K562 (cell line): ENCODE data around the gene KLHL18. TPM values are rescaled to one million over a fixed set of nuclear protein-coding genes. Genes with fewer than 3 reads are reported as not detected.
A peak's percentile ranks its signal among the peaks of the same experiment; 100 is the strongest.

ENCODE experiments used
- CBFA2T2 ChIP-seq: fragments of 450-650 bp; conservative IDR thresholded peaks from 2 replicates; pipeline ENCODE4 v1.6.1; 2017; ENCODE audit warnings: mild to moderate bottlenecking
- JUN ChIP-seq, 2 experiments: sonication (generic) in 1 of 2; formaldehyde crosslinking in 1 of 2; IDR thresholded peaks; 2 replicates each; pipeline versions ENCODE4 v1.6.1 to v1.8.0; 2012 to 2022; ENCODE audit warnings: borderline replicate concordance in 2 of 2, mild to moderate bottlenecking in 2 of 2, improper control_type of control experiment in 1 of 2, low read depth in 1 of 2, low read length in 1 of 2, missing genetic modification reagents in 1 of 2
- MEIS2 ChIP-seq: fragments of 450-650 bp; IDR thresholded peaks from 2 replicates; pipeline ENCODE4 v1.6.1; 2014; ENCODE audit warnings: mild to moderate bottlenecking; ENCODE audit not compliant: partially characterized antibody
- TARDBP ChIP-seq: fragments of 450-650 bp; IDR thresholded peaks from 2 replicates; pipeline ENCODE4 v1.6.1; 2016
- ZC3H8 ChIP-seq: fragments of 450-650 bp; IDR thresholded peaks from 2 replicates; pipeline ENCODE4 v1.6.1; 2017
- ZNF384 ChIP-seq: IDR thresholded peaks from 2 replicates; pipeline ENCODE4 v1.6.1; 2012; ENCODE audit warnings: low read depth, low read length, improper control_type of control experiment
- ZNF445 ChIP-seq: fragments of 250-450 bp; sonication (Bioruptor Pico); IDR thresholded peaks from 2 replicates; pipeline ENCODE4 v1.4.0; 2020; ENCODE audit warnings: low read depth, mild to moderate bottlenecking, moderate library complexity
- ZNF77 ChIP-seq: fragments of 250-450 bp; sonication (Bioruptor Pico); IDR thresholded peaks from 2 replicates; pipeline ENCODE4 v1.5.0; 2020
- polyA plus RNA-seq, 8 experiments: library from polyadenylated mRNA; depleted of rRNA in 4 of 8; stranded (reverse) in 5 of 8; unstranded in 3 of 8; fragments of >200 nt; fragmentation: Nextera tagmentation in 2 of 8; fragmentation: Illumina TruSeq in 1 of 8; extraction: Ambion mirVana in 2 of 8; extraction: Trizol in 1 of 8; gene quantifications; 2 replicates each; pipeline versions ENCODE4 v1.2.1 to v1.2.3, GENCODE V29; 2011 to 2014; ENCODE audit warnings: inconsistent platforms in 1 of 8, missing spikeins in 1 of 8
- total RNA-seq, 7 experiments: library from RNA; depleted of rRNA in 6 of 7; stranded (reverse); fragments of >200 nt in 6 of 7; fragmentation: Illumina TruSeq in 2 of 7; extraction: Trizol in 2 of 7; gene quantifications; 2 replicates each; pipeline versions ENCODE4 v1.2.1 to v1.2.3, GENCODE V29; 2011 to 2021; ENCODE audit warnings: low replicate concordance in 1 of 7
- TF ChIP-seq, protein P1 (sequence below), 2 experiments: fragments of 450-650 bp; IDR thresholded peaks; 2 replicates each; pipeline ENCODE4 v1.6.1; 2018; ENCODE audit warnings: mild to moderate bottlenecking in 2 of 2, low read depth in 1 of 2; ENCODE audit not compliant: partially characterized antibody in 2 of 2
- TF ChIP-seq, protein P2 (sequence below): fragments of 450-650 bp; IDR thresholded peaks from 2 replicates; pipeline ENCODE4 v1.6.1; 2016

Gene KLHL18
- total and polyA plus RNA-seq, 9 of the 15 experiments (the other 6 are each of a cell fraction or from before 2014, with no cell fraction given), result 26.7 to 97.5 (median 48.7) TPM

- TF ChIP-seq, protein P1, sequence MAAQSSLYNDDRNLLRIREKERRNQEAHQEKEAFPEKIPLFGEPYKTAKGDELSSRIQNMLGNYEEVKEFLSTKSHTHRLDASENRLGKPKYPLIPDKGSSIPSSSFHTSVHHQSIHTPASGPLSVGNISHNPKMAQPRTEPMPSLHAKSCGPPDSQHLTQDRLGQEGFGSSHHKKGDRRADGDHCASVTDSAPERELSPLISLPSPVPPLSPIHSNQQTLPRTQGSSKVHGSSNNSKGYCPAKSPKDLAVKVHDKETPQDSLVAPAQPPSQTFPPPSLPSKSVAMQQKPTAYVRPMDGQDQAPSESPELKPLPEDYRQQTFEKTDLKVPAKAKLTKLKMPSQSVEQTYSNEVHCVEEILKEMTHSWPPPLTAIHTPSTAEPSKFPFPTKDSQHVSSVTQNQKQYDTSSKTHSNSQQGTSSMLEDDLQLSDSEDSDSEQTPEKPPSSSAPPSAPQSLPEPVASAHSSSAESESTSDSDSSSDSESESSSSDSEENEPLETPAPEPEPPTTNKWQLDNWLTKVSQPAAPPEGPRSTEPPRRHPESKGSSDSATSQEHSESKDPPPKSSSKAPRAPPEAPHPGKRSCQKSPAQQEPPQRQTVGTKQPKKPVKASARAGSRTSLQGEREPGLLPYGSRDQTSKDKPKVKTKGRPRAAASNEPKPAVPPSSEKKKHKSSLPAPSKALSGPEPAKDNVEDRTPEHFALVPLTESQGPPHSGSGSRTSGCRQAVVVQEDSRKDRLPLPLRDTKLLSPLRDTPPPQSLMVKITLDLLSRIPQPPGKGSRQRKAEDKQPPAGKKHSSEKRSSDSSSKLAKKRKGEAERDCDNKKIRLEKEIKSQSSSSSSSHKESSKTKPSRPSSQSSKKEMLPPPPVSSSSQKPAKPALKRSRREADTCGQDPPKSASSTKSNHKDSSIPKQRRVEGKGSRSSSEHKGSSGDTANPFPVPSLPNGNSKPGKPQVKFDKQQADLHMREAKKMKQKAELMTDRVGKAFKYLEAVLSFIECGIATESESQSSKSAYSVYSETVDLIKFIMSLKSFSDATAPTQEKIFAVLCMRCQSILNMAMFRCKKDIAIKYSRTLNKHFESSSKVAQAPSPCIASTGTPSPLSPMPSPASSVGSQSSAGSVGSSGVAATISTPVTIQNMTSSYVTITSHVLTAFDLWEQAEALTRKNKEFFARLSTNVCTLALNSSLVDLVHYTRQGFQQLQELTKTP (IDR thresholded peaks at IDR 0.05; ENCODE audit: low read depth in 1 of 2, partially characterized antibody in 2 of 2), result no peak
- TF ChIP-seq MEIS2 (peak; percentile 67), TARDBP (no peak), ZC3H8 (no peak), JUN (IDR thresholded peaks at IDR 0.05; ENCODE audit: borderline replicate concordance, low read depth, low read length) (no peak), JUN (CRISPR knock-in tag; IDR thresholded peaks at IDR 0.05; ENCODE audit: borderline replicate concordance) (no peak), ZNF77 (CRISPR knock-in tag) (no peak), ZNF445 (CRISPR knock-in tag) (no peak), CBFA2T2 (no peak), ZNF384 (no peak)
- TF ChIP-seq, protein P2, sequence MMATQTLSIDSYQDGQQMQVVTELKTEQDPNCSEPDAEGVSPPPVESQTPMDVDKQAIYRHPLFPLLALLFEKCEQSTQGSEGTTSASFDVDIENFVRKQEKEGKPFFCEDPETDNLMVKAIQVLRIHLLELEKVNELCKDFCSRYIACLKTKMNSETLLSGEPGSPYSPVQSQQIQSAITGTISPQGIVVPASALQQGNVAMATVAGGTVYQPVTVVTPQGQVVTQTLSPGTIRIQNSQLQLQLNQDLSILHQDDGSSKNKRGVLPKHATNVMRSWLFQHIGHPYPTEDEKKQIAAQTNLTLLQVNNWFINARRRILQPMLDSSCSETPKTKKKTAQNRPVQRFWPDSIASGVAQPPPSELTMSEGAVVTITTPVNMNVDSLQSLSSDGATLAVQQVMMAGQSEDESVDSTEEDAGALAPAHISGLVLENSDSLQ, result peak; percentile 49; the same call in 1 of the 2 replicates
These were observed 44.7 kb upstream of the KLHL18 start (continued) for GRCh38 chr3:47238017-47238416.
